DMS53 treated with DMSO at 0.1 percent for 48 hours (cell line): Measurements from ENCODE around the gene ANXA11.
"Not testable (repeated sequence)": the region's sequence is repeated elsewhere in the genome, so short reads cannot be mapped to it uniquely, and the experiment has no call there.

Source experiments
- DNase-seq: peaks from one replicate; lab custom pipeline; 2025; ENCODE audit not compliant: unreplicated experiment; lab: John Stamatoyannopoulos, UW

The ANXA11 gene

DNA sequence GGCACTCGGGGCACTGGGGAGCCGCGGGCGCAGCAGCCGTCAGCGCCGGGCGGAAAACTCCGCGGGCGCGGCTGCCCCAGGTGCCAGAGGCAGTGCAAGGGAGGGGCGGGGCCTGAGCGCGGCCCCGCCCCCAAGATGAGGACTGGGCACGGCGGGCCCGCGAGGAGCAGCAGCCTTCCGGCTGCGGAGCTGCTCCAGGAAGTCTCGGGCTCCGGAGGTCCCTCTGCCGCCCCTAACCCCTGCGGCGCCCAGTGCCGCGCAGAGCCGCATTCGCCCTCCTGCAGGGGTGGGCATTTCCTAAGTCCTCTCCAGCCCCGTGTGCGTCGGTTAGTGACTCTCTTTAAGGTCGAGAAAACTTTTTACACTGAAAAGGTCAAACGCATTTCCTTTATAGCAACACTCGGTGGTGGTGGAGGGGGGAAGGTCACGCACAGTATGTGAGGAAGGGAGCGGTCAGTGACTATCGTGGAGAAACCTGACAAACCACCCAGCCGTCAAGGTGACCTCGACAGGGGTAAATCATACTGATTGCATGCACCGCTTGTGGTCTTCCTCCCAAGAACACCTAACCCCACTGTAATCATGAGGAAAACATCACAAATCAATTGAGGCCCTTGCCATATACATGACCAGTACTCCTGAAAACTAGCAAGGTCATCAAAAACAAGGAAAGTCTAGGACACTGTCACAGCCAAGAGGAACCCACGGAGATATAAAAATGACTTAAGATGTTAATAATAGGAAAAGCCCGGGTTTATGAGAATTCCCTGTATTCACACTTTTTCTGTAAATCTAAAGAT lies at the start of gene ANXA11:
Gene ANXA11 (minus strand): TSS at position 61 of the 800 bp plus-strand sequence. CDS start 32,676 bp downstream, outside the sequence.
- peak; percentile 80 for DNase-seq

DNA sequence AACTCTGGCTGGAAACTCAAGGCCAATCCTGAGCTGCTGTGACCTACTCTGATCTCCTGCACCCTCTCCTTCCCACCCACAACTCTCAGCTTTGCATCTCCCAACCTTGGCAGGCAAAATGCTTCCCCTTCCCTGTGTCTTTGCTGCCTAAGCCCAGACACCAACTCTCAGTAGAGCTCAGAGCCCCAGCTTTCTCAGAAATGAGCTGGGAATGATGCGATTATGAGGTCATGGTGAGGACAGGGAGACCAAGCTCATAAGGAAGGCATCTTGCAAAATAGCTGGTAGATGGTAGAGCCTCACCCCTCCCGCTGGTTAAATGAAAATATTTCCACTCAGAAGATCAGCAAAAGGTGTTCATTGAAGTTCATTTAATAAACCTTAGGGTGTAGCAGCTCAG lies 49.4 kb upstream of the ANXA11 start:
- DNase-seq = not testable (repeated sequence)

DNA sequence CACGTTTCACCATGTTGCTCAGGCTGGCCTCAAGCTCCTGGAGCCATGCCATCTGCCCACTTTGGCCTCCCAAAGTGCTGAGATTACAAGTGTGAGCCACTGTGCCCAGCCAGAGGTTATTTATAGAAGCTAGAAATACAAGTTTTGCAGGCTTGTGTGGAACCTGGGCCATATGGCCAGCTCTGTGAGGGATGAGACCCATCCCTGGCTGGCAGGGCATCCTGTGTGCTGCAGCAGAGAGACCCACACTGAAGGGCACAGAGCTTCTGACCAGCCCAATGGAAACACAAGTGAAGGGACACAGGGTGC lies 48.6 kb upstream of the ANXA11 start:
- DNase-seq = peak; percentile 82

DNA sequence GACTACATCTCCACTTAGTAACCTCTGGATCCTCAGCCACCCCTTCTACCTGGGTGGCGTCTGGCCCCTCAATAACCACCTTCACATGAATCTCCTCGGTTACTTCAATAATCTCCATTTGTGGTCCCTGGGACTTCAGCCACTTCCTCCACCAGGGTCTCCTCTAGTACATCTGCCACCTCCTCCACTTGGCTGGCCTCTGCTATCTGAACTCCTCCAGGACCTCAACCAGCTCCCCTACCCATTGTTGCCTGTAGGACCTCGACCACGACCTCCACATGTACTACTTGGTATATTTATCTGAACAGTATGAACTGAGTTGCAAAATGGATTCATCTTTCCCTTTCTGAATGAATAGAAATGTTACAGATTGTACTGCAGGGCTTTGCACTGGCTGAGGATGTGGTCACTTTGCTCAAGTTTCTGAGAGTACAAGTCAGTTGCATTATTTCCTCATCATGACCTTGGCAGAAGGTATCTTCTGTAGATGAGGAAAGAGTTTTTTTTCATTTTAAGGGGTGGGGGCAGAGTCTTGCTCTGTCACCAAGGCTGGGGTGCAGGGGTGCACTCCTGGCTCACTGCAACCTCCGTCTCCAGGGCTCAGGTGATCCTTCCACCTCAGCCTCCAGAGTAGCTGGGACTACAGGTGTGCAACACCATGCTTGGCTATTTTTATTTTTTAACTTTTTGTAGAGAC lies 48.1 kb upstream of the ANXA11 start:
- DNase-seq = no peak

DNA sequence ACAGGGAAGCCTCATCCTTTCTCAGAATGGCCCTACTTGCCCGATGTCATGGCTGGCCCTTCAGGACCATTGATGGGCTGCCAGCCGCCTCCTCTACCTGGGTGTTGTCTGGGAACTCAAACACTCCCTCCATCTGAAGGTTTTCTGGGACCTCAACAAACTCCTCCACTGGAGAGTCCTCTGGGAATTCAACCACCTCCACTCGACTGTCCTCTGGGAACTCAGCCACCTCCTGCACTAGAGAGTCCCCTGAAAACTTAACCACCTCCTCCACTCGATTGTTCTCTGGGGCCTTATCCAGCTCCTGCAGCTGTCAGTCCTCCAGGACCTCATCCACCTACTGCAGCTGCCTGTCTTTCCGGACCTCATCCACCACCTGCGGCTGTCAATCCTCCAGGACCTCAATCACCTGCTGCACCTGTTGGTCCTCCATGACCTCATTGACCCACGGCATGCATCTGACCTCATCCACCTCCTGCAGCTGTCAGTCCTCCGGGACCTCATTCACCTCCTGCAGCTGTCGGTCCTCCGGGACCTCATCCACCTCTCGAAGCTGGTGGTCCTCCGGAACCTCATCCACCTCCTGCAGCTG lies 47.1 kb upstream of the ANXA11 start:
- DNase-seq = peak; percentile 92

DNA sequence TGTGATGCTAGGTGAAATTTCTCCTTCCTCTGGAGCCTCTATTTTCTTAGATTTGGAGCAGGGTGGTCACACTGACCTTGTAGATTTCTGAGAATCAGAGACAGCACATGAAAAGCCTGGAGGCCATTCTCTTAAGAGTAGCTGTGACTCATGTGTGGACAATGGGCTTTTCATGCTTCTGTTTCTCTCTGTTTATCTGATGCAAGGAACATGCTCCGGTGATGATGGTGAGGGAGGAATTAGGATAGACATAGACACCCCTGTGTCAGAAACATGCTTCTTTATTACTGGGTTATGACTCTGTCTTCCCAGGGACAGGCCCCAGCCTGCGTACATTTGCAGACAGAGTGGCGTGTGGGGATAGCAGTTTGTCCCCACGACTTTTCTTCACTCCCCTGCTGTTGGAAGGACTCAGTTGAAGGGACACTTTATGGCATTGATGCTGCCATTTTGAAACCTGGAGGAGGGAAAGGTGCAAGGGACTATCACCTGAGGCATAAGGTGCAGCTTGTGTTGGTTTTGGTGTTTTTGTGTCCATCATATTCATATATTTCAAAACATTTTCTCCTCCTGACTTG lies 46.5 kb upstream of the ANXA11 start:
- not testable (repeated sequence) for DNase-seq

DNA sequence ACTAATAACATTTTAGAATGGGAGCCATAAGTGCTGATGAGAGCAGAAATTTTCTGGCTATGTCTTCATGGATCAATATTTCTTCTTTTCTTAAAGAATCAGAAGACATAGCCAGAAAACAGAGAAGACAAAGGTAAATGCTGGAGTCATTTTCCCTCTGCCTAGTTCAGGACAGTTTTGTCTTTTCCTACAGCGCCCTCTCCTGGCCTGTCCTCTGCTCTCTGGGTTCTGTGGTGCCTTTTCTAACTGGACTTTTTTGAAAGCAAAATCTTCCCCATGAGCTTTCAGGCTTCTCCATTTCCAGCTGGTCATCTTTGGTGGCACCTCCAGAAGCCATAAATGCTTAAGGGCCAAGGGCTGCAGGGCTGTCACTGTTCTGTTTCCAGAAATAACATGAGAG lies 45.1 kb upstream of the ANXA11 start:
- not testable (repeated sequence) for DNase-seq

DNA sequence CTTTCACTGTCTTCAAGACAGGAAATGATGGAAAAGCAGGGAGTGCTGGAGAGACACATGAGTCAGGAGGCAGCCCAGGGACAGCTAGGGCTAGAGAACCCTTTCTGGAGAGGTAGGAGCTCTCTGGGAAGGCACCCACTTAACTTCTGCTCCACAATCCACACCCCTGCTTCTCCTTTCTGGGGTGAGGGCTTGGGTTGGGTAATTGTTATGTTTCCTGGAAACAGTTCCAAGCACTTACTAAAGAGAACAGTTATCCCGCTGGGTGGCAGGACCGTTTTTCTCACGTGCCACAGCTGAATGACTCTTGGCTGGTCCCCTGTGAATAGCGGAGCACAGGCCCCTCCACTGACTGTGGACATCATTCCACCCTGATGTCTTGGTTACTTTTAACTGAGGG lies 44.6 kb upstream of the ANXA11 start:
- DNase-seq = not testable (repeated sequence)

DNA sequence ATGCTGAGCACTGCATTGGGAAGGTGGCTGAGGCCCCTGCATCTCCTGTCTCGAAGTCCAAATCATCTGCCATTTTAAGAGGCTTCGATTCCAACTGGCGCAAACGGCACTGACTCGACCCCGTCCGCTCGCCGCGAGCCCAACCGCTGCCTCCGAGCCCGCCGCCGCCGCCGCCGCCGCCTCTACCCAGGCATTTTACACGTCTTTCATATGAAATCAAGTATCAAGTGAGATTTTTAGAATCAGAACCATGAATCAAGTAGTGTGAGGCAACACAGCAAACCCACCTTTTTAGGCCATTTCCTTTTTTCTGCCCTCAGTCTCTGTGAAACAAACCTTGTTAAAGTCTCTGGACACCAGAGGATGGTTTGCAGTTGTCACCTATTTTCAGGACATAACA lies 42.3 kb upstream of the ANXA11 start:
- DNase-seq = not testable (repeated sequence)

DNA sequence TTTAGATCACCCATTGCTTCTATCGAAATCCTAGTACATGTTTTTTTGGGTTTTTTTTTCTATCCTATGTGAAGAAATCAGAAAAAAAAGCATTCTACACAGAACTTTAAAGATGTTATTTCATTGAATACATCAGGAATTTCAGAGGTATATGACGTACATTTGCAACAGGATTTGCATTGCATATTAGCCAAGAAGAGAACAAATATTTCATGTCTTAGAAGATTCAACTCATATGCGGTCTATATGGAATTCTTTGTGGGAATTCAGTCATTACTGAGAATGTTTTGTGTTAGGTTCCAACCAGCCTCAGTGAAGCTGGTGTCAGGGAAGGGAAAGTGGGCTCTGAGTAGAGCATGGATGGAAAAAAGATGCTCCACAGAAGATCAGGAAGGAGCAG lies 39.0 kb upstream of the ANXA11 start:
- DNase-seq = not testable (repeated sequence)

DNA sequence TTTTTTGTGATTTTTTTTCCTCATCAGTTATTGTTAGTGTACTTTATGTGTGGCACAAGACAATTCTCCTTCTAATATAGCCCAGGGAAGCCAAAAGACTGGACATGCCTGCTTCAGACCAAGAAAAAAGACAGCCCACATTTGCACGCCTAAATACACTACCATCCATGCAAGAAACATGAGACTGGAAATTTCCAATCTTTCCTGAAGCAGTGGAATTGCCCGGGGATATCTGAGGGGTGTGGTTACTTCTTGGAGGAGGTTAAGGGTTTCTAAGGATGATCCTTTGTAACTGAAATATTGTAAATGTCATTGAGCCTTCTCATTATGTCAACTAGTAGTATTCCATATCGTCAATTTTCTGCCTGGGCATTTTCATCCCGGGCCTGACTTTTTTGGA lies 37.0 kb upstream of the ANXA11 start:
- not testable (repeated sequence) for DNase-seq

DNA sequence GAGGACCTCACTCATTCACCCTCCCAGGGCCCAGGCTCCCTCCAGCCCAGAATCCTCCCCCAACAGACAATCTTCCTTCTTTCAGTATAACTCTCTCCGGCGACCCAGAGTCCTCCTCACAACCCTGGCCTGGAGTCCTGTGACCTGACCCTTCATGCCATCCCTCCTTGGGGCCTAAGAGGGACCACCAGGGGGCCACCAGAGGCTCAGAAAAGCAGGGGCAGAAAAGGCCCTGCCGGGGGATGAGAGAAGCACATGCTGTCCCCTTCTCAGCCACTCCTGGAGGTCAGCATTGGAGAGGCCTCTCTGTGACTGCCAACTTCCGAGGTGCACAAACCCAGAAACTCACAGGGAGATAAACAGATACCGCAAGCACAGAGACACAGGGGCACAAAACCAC lies 31.1 kb upstream of the ANXA11 start:
- not testable (repeated sequence) for DNase-seq

DNA sequence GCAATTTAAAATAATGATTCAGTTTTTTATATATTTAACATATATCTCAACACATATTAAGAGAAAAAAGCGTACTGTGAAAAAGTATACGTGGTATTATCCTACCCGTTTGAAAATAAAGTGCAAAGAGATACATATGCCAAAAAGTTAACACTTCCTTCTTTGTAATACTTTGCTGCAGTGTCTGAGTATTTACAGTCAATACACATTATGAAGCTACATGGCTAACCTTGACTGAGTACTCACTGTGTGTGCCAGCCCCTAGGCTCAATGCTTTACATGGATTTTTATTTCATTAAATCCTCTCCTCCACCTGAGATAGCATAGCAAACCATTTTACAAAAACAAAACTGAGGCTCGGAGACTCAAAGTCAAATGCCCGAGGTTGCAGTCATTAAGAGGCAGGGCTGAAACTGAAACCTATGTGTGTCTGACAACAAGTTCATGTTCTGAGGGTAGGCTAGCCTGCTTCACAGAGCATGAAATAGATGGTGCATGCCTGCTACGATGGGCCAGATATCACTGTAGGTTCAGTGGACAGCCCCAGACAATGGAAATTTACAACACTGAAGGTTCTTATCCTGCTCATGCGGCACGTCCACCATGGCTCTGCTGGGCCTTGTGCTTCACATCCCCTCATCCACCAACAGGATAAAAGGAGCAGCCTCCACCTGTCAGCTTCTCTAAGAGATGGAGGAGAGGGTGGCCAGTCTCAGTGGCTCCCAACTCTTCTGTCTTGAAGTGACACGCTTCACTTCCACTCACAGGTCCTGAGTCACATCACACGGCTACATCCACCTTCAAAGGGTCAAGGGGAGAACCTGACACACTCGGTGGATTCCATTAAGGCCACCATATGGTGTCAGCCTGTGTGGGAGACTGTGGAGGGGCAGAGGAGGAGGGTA lies 29.2 kb upstream of the ANXA11 start:
- DNase-seq = not testable (repeated sequence)

DNA sequence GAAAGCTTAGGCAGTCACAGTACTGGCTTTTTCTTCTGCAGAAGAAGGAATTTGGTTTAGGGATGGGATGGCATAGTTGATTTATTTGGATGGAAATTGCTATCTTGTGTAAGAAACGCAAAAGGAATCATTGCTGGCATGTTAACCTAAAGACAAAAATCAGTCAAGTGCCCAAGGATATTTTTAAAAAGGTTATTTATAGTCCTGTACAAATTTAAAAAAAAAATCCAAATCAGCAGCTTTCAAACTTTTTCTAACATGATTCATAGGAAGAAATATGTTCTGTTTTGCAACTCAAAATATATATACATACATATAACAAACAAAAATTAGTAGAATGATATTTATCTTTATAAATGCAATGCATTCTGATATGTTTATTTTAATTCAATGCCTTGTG lies 28.5 kb upstream of the ANXA11 start:
- not testable (repeated sequence) for DNase-seq

DNA sequence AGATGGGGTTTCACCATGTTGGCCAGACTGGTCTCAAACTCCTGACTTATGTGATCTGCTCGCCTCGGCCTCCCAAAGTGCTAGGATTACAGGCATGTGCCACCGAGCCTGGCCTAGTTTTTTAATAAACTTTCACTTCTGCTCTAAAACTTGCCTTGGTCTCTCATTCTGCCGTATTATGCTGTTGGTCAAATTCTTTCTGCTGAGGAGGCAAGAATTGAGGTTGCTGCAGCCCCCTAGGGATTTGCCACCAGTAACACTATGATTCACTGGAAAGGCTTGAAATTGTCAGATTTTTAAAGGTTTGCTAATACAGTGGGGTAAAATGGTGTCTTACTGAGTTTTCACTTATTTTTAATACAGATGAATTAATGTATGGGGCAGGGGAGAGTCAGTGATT lies 21.4 kb upstream of the ANXA11 start:
- DNase-seq = not testable (repeated sequence)

DNA sequence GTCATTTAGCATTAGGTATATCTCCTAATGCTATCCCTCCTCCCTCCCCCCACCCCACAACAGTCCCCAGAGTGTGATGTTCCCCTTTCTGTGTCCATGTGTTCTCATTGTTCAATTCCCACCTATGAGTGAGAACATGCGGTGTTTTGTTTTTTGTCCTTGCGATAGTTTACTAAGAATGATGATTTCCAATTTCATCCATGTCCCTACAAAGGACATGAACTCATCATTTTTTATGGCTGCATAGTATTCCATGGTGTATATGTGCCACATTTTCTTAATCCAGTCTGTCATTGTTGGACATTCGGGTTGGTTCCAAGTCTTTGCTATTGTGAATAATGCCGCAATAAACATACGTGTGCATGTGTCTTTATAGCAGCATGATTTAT lies 17.7 kb upstream of the ANXA11 start:
- not testable (repeated sequence) for DNase-seq

DNA sequence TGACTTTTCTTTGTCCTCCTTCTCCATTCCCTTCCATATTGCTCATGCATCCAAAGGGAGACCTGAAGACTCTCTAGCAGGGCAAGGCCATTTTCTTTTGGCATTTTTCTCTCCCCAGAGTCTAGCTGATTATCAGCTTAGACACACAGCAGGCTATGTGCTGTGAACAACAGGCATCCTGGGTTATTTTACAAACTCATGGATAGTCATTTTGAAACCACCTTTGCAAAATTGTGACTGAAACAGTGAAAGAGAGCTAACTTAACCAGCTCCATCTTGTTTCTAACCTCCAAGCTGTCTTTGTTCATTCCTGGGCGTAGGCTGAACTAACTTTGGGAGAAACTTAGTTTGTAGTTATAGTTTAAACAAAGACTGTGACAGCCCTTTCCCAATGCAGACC lies 13.5 kb upstream of the ANXA11 start:
- DNase-seq = not testable (repeated sequence)

DNA sequence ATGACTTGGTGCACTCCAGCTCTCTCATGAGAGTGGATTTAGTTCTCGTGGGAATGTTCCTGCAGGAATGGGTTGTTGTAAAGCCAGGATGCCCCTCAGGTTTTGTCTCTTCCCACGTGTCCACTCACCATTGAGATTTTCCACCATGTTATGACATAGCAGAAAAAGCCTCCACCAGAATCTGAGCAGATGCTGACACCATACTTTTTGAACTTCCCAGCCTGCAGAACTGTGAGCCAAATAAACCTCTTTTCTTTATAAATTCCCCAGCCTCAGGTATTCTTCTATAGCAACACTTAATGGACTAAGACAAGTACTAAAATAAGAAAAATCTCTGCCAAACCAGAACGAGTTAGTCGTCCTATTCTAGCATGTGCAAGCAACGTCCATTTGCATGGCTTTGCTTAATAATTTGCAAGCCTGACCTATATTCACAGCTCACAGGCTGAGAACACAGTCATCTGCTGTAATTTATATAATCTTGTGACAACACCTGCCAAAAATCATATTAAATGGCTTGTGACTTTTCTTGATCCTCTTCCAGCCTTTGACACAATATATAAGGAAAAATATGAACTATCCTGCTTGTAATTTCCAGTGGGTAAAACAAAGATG lies 9.1 kb upstream of the ANXA11 start:
- not testable (repeated sequence) for DNase-seq

DNA sequence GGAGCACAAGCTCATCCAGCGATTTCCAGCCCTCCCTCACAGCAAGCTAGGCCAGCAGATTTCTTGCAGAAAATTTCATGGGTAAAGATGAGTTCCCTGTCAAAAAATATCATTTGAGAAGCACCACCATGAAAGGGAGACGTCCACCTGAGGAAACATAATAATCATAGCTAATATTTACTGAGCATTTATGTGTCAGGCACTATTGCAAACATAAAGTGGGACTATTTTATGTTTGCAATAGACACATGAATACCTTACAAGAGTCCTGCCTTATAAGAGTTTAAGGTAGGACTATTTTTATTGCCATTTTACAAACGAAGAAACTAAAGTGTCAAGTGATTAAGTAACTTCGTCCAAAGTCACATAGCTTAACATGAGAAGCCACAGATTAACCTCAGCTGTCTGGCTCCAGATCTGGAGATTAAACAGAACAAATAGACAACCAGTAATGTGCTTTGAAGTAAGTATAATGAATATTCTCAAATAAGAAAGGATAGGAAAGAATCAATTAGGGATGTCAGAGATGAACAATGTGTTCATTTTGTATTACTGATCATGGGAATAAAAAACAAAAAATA lies 7.3 kb upstream of the ANXA11 start:
- DNase-seq = peak; percentile 60

DNA sequence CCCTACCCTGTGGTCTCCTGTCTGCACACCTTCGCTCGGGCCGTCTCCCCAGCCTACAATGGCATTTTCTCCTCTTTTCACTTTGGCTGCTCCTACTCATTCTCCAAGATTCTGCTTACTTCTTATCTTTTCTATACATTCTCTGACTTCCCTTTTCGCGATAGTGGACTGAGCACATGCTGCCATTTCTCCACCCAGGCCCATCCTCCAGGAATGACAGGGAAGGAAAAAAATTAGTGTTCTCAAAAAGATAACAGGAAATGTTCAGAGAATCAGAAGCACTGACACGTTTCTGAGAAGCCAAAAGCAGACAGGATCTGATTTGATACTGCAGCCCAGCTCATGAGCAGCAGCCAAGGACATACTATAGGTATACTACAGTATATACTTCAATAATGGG lies 6.4 kb upstream of the ANXA11 start:
- no peak for DNase-seq
